HG03064 (cell line): ENCODE data around the gene HDAC4.

Source experiments
- ATAC-seq: cut with Tn5 transposase; IDR thresholded peaks from one replicate; pipeline ENCODE4 v1.9.1; 2021; ENCODE audit warnings: low read depth; ENCODE audit not compliant: unreplicated experiment

Gene HDAC4

DNA sequence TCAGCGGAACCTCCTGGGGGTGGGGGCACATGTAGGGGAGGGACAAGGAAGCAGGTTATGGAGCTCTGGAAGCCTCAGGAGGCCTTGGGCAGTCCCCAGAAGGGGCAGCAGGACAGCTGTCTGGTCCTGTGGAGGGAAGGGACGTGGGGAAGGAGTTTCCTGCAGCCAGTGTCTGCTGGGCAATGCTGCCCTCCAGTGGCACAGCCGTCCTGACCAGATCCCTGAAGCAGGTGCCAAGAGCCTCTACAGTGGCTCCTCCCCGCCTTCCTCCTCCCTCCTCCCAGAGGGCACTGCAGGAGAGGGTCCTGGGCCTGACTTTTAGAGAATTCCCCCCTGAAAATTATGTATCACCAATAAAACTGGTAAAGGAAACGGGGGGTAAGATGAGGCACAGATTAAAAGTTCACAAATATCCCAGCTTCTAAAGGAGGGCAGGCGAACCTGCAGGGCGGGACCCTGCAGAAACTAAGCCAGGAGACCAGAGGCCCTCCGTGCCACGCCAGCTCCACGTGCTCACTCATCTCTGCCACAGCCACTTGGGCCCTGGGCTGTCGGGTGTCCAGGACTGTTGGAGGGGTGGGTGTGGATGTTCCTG lies 294.4 kb downstream of the HDAC4 start:
- no peak for ATAC-seq

DNA sequence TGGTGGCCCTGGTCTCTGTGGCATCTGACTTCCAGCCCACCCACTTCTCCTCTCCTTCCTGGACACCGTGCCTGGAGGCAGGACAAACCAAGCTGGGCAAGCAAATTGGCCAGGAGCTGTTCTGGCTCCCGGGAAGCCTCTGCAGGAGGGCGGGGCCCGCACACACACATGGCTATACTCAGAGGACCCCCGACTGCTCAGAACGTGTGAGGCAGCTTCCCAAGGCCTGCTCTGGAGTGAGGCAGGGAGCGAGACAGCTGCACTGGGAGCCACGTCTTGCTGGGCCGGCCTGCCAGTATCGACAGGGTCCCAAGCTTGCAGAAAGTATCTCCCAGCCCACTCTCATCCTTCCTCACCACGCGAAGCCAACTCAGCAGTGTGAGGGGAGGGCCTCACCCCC lies 295.6 kb downstream of the HDAC4 start:
- ATAC-seq: no peak

DNA sequence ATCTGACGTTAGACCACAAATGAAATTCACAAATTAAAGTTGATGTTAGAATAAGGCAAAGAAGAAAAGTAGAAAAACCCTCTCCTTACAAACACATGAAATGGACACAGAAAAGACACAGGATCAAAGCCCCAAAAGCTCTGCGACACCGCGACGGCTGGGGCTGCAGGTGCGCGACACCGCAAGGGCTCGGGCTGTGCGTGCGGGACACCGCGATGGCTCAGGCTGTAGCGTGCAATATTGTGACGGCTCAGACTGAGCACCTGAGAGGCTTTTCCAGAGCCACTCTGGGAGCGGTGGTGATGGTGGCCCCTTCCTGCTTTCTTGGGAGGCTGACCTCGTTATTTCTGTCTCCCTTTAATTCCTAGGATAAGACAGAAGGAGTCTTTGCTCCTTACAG lies 296.0 kb downstream of the HDAC4 start:
- ATAC-seq: no peak

DNA sequence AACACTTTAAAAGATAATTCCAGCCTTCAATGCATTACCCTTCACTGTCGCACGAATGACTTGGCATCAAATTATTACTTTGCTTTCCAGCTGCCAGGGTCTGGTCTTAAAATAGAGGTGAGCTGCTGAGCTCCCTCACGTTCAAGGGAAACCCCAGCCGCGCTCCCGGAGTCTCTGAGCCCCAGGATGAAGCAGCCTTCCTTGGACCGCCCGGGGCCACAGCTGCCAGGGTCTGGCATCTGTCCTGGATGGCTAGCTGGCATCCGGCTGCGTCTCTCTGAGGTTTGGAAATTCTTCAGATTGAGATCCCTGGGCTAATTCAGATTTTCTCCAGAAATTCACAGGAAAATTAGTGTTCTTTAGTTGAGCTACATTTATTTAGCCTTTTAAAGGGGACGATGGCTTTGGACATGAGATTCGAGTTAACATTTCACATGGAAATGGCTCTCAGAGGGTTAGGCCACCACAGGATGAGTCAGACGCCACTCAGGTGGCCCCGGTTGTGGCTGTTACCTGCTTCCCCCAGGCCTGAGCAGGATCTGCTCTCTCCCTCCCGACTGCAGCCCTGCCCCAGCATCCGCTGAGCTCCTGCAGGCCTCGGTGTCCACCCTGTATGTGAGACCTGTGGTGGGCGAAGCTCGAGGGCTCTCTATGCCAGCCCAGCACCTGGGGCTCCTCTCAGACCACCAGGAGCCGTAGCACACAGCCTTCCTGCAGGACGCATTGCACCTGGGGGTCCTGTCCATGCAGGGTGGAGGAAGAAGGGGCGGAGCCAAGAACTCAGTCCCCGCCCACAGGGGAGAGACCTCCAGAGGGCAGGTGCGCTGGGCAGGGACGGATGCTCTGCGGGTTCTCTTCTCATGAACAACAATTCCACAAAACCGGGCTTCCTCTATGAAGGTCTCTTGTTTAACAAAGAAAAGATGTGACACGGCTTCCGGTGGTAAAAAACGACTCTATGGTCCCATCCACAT lies 297.4 kb downstream of the HDAC4 start:
- ATAC-seq: no peak

DNA sequence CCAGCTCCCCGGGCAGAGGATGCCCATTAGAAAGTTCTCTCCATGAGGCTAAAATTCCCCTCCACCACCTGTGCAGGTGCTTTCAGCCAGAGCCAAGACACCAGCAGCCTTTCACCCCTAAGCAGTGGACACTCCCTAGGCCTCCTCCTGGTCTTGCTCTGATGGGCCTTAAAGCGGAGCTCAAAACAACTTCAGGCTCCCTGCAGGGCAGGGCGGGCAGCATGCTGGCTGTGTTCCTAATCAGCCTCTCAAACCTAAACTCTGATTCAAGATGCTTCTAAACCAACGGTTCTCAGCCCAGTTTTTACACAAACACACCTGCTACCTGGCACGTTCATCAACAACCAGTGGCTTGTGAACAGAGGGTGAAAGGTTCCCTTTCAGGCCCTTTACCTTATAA lies 298.6 kb downstream of the HDAC4 start:
- ATAC-seq: no peak

DNA sequence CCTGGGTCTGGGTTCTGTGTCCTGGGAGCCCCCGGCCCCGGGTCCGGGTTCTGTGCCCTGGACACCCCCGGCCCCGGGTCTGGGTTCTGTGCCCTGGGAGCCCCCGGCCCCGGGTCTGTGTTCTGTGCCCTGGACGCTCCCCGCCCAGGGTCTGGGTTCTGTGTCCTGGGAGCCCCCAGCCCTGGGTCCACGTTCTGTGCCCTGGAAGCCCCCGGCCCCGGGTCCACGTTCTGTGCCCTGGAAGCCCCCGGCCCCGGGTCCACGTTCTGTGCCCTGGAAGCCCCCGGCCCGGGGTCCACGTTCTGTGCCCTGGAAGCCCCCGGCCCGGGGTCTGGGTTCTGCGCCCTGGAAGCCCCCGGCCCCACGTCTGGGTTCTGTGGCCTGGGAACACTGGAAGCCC lies 299.0 kb downstream of the HDAC4 start:
- ATAC-seq: no peak

DNA sequence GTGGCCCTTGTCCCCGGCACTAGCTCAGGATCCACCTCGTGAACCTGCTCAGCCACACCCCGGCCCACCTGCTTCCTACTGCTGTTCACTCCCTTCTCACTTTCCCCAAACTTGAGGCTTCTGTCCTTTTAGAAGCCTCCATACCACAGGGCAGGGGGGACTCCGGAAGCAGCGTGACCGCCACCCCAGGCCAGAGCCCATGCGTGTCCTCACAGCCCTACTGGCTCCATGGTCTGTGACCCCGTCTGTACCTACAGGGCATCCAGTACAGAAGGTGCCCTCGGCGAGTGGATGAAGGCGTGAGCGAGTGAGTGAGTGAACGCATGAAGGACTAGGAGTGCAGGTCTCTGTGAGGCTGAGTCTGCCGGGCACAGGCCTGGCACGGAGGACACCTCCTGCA lies 299.7 kb downstream of the HDAC4 start:
- no peak for ATAC-seq

DNA sequence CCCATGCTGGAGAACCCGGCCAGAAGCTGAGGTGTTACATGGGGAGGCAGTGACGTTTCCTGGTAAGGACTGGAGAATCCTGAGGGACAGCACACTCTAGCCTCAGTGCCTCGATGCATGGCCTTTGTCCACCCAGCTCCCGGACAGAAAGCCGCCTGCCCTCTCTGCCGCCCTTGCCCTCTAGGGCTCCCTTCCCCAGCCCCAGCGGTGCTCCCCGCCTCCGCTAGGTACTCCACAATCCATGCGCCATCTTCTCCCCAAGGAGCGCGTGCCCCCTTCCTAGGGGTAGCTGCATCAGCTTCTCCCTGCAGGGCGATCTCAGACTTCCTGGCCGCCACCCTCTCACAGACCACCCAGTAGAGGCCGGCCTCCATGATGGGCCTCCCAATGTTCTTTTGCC lies 301.3 kb downstream of the HDAC4 start:
- ATAC-seq: no peak

DNA sequence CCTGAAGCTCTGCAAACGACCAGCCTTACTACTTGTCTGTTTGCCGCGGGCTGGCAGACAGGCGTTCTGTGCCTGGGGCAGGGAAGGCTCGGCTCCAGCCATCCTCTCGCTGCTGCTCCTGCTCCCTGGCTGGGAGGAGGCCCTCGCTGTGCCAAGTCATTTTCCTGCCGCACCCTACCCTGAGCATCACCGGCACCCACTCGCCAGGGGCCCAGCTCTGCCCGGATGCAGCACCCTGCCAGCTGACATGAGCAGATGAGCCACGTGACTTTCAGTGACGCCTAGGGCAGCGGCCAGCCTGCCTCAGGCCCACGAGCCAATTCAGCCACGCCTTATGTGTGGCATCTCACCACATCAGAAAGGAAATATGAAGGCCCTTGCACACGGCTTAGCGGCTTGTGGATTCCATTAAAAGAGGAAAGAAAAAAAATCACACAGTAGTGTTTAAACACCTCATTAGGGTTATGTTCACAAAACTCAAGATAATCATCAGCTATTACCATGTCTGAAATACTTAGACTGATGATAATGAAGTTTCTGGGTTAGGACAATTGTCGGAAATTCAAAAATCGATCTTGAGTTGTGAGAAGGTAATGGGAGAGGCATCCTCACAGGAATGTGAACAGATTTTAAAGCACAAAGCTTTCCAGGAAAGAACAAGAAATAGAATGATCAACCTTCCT lies 302.4 kb downstream of the HDAC4 start:
- no peak for ATAC-seq

DNA sequence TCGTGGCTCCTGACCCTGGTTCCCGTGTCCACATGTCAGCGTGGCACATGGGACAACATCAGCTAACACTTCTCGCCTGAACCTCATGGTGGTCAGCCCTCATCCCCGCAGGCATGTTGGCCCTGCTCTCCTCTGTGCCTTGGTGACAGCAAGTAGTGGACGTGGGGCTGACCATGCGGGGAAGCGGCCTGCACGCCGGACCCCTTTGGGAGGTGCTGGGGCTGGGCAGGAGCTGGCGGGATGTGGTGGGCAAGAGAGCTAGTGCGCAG lies 303.5 kb downstream of the HDAC4 start:
- ATAC-seq: no peak

DNA sequence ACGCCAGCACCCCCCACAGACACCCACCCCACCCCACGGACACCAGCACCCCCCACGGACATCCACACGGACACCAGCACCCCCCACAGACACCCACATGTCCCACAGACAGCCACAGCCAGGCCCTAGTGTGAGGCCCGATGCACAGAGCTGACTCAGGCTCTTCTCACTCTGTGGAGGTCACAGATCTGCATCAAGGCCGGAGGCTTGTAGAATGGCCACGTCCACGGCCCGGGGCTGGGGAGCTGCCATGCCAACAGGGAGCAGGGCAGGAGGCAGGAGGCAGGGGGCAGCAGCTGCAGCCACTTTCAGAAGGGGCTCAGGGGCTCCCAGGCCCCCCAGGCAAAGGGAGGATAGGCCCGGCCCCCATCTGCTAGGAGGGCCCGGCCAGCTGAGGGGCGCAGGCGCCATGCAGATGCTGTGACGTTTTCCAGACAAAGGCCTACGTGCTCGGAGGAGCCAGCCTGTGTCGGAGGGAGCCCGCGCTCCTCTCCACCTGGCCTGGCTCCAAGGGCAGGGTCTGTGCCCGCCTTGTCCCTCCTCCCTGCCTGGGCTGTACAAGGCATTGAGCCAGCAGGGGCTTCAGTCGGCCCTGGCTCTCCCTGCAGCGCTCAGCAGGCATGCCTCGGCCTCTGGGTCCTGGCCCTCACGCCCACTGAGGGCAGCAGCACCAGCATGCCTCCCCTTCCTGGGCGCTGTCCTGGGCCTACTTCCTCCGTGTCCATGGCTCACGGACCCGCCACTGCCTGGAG lies 304.0 kb downstream of the HDAC4 start:
- ATAC-seq: no peak

DNA sequence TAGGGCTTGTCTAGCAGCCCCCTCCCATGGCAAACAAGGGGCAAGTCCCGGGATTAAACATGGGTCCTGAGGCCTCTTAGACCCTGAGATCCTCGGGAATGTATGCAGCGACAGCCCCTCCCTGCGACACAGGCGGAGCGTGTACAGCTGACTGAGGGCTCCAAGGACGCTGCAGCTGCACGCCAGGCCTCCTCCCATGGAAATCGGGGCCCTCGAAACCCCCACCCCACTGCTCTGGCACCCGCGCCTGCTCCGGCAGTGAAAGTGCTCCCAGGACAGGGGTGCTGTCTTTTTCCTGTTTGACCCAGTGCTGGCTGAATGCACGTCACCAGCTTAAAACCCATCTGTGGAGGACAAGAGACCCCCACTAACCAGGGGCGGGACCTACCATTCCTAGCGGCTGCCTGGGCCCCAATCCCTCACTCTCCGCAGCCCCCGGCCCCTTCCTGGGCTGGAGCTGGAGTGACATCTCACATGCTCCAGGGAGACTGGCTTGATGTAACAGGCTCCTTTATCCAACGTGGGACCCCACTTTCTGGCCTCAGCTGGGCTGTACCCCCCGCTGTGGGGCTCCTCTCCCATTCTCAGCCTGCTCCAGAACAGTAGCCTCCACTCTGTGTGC lies 305.2 kb downstream of the HDAC4 start:
- ATAC-seq: no peak

DNA sequence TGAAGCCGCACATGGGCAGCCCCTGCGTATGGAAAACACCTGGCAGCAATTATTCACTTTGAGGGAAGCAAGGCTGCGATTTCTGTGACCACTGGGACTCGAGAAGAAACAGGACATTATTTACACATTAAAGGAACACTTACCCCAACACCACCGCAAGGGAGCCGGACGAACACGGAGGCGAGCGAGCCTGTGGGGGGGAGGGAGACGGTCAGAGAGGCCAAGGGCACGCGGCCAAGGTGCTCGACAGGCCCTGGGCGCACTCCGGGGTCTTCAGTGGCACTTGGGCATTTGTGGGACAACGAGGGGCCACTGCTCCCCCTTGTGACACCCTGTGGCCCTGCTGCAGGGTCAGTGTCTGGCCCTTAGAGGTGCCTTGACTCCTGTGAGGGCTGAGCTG lies 306.0 kb downstream of the HDAC4 start:
- no peak for ATAC-seq

DNA sequence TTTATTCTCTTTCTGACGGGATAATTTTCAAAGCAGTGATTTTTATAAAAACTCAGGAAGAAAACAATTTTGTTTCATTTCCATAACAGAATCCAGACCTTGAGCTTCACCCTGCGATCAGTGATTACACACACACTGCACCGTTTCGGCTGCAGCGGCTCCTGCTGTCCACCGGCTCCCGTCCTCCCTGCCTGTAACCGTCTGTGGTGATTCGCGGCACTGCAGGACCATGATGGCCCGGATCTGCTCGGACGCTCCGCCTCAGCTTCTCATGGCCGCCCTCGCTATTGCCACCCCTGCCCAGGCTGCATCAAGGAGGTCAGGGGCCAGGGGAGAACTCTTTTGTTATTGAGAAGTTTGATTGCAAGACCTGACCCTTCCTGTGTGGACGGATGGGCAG lies 306.9 kb downstream of the HDAC4 start:
- ATAC-seq: no peak

DNA sequence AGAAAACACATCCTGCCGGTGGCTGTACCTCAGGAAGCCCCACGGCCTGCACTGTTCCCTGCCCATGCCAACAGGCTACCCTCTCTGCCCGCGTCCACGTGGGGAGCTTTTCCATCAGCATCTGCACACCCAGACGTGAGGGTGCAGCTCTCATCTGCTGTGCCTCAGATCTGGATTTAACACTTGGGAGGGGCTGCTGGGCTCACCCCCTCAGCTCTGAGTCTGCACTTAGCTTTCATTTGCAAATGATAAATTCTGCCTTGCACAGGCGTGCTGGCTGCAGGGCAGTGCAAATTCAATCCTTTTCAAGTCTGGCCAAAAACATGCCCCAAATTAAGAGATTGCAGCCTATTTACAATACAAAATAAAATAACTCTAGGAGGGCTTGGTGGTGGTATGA lies 307.3 kb downstream of the HDAC4 start:
- no peak for ATAC-seq

DNA sequence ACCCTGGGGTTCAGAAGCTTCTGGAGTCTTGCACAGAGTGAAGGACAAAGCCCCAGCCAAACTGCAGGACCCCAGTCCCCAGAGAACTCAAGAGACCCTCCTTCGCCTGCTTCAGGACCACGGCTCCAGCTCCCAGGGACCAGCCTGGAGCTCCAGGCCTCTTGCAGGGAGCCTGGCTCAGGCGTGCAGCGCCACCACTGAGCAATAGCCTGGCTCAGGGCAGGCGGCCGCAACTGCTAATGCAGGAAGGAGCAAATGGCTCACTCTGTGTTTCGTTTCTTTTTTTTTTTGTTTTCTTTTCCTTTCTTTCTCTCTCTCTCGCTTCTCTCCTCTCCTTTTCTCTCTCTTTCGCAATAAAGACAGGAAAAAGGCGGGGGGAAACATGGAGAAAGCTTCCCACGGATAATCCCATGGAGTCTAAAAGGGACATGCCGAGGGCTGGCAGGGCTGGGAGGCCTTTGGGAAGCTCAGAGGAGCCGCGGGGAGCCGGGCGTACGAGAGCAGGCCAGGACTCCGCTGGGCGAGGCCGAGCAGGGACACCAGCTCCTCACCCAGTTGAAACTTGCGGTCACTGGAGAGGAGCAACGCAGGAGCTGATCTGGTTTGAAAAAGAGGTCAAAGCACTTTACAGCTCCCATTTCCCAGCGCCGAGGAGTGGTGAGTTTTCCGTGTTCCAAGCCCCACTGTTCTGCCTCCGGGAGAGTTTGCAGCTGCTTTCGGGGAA lies 308.1 kb downstream of the HDAC4 start:
- no peak for ATAC-seq

DNA sequence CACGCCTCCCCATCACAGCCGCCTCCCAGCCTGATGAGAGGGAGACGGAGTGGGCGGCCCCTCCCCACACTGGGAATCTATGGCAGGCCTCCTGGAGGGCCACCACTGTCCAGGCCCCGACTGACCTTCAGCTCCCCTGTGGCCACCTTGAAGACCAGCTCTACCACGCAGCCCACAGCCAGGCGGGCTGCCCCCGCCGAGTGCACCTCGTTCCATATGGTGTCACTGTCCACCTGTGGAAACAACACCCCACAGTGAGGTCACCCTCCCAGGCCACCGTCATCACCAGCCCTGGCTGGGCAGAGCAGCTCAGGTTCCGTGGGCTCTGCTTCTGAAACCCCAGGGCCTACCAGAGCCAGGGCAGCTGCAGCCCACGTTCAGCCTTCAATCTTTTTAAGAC lies 310.9 kb downstream of the HDAC4 start:
- ATAC-seq: no peak

DNA sequence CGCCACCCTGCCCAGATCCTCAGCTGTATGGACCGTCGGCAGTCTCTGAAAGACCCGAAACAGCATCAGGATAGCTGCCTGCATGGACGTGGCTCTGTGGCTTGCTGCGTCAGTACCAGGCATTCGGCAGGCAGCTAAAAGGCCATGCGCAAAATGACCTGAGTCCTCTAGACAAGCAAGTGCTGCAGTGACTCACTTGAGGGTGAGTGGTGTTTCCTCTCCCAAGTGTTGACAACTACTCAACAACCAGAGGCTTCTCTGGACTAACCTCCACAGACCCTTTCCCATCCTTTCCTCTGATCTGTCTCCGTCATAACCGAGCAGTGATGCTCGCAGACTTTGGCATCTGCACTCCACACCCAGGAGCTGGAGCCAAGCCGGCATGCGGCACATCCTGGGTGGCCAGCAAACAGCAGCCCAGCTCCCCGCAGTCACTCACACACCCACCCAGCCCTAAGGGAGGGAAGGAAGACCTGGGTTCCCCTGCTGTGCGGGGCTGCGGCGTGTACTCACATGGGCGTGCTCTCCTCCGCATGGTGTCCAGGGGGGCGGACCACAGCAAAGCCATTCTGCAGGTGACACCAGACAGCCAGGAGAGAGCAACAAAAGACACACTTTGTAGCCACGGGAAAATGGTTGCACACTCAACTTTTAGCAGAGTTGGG lies 313.6 kb downstream of the HDAC4 start:
- ATAC-seq: no peak

DNA sequence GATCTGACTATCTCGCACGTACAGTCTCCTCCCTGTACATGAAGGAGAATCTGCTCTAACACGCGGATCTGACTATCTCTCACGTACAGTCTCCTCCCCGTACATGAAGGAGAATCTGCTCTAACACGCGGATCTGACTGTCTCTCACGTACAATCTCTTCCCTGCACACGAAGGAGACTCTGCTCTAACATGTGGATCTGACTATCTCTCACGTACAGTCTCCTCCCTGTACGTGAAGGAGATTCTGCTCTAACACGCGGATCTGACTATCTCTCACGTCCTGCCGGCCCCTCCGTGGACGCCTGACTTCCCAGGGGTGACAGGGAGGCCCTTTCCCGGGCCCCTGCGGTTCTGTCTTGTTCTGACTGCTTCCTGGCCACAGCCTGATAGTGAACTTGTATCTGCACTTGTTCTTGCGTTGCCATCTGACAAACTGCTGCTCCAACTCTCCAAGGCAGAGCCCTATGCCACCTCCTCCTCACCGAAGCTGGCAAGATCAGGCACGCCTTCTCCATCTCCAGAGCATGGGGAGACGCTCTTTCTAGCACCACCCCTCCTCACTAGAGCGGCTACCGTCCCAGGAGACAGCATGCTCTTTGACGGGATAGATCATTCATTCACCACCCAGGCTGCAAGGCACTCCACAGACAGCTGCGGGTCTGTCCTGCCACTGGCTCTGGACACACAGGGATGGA lies 314.3 kb downstream of the HDAC4 start:
- ATAC-seq: no peak
